ENCODE results near the gene ZFYVE1. TPM values are rescaled to one million over a fixed set of nuclear protein-coding genes. Genes with fewer than 3 reads are reported as not detected.

The ZFYVE1 gene
- total and polyA plus RNA-seq, 2 of the 13 experiments (the other 11 are each of a cell fraction or from before 2014, with no cell fraction given) = 2.6 to 5.3 TPM

DNA sequence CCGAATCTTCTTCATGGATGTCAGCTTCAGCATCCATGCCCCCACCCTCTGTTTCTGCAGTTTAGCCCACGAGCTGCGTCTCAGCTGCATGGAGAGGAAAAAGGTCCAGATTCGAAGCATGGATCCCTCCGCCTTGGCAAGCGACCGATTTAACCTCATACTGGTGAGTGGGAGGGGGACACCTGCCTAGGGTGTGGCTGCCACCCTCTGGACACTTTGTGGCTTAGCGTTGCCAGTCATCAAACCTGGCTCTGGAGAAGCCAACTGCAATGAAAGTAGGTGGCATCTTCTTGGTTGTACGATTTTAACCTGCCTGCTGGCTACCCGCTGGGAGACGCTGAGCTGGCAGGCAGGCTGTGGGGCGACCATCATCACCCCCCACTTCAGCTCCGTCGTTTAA is 84.0 kb downstream of the ZFYVE1 start (continued):
- TF ChIP-seq, protein P1, sequence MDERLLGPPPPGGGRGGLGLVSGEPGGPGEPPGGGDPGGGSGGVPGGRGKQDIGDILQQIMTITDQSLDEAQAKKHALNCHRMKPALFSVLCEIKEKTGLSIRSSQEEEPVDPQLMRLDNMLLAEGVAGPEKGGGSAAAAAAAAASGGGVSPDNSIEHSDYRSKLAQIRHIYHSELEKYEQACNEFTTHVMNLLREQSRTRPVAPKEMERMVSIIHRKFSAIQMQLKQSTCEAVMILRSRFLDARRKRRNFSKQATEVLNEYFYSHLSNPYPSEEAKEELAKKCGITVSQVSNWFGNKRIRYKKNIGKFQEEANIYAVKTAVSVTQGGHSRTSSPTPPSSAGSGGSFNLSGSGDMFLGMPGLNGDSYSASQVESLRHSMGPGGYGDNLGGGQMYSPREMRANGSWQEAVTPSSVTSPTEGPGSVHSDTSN (CRISPR knock-in tag; IDR thresholded peaks at IDR 0.05) = no peak

DNA sequence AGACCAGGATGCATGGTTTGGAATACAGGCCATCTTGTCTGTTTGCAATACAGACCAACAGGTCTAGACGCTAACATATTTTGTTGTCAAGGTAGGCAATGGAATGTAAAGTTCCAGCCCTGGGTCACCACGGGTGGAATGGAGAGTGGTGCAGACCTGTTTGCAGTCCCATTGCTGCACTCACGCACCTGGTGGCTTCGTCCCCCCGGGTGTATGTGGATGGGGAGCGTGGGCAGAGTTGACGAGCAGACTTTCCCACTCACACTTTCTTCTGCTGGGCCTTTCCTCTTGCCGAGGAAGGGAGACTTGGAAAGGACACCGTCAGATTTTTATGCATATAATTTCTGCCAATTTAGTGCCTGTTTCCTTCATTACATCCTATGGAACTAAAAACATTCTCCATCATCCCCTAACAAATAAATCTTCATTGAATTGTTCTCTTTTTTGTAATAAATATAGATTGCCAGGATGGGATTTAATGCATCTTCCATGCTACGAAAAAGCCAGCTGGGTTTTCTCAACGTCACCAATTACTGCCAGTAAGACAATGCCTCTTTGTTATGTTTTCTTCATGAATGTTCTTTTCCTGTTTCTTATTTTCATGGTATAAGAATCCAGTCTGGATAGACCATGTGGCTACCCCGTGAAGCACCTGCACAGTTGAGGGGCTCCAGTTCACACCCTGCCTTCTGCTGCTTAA is 85.5 kb downstream of the ZFYVE1 start:
- DNase-seq (ENCODE audit: low spot score) = no peak
- intact Hi-C loops (cut with micrococcal nuclease; ENCODE audit: unreplicated experiment) = no loop called here
- Histone ChIP-seq H3K79me2 (ENCODE audit: insufficient read depth, low read length) (no peaks in the 10 kb centered on the region), H2AFZ (ENCODE audit: low read length) (no peak overlapping the region), H3K27ac (ENCODE audit: extremely low read length, insufficient read depth, low read length) (no peak overlapping the region), H3K9ac (ENCODE audit: insufficient read depth, low read depth, low read length) (no peak overlapping the region), H3K4me3 (replicated peaks in 1 of 3; ENCODE audit: insufficient read depth in 1 of 3, low read depth in 2 of 3, low read length in 3 of 3) (no peak overlapping the region), H3K27me3 (ENCODE audit: control insufficient read depth in 1 of 2, insufficient read depth in 2 of 2, low read length in 2 of 2) (no peaks in the 10 kb centered on the region), H3K9me3 (ENCODE audit: low read length) (no peaks in the 10 kb centered on the region), H3K4me2 (ENCODE audit: low read depth, low read length) (no peak overlapping the region), H4K20me1 (ENCODE audit: insufficient read depth, low read length) (peaks cover 3% of the 10 kb centered on the region; the same call in 1 of the 2 replicates), H3K36me3 (replicated peaks in 1 of 2; ENCODE audit: control insufficient read depth in 1 of 2, insufficient read depth in 2 of 2, low read length in 2 of 2) (peaks cover 23 to 67% of the 10 kb centered on the region in 2 experiments; a peak in 4 of 5 replicates), H3K4me1 (ENCODE audit: insufficient read depth, low read length) (no peaks in the 10 kb centered on the region)
- FAIRE-seq = no peak
- ATAC-seq = no peak
- POLR2A ChIA-PET = no interaction called here
- 92% methylated on average over 12 of the region's 12 CpGs for WGBS (ENCODE audit: low lambda C conversion rate)
- in situ Hi-C loops (cut with HindIII; ENCODE audit: extremely low pct_ligation_motif_present, low pct_unique_long_range_greater_than_20kb) = no loop called here
- no TSS peak for BruUV-seq (replicated peaks)
- CTCF ChIA-PET (ENCODE audit: low intra/inter-chr PET ratio, low total read pairs) = no interaction called here
- no peak for TF ChIP-seq HMG20A (CRISPR knock-in tag; IDR thresholded peaks at IDR 0.05; ENCODE audit: borderline replicate concordance)
- no peak for TF ChIP-seq ZNF496 (CRISPR knock-in tag; IDR thresholded peaks at IDR 0.05; ENCODE audit: insufficient replicate concordance)
- TF ChIP-seq ATF1 (CRISPR knock-in tag; IDR thresholded peaks at IDR 0.05) = no peak
- TF ChIP-seq FOSL2 (CRISPR knock-in tag; IDR thresholded peaks at IDR 0.05) = no peak
- TF ChIP-seq RBM22 (optimal IDR thresholded peaks at IDR 0.05; ENCODE audit: low read length) = no peak
- TF ChIP-seq ZSCAN5A (CRISPR knock-in tag; IDR thresholded peaks at IDR 0.05; ENCODE audit: borderline replicate concordance) = no peak
- no peak for TF ChIP-seq PHB2 (IDR thresholded peaks at IDR 0.05; ENCODE audit: partially characterized antibody)
- no peak for TF ChIP-seq SNAPC2 (CRISPR knock-in tag; IDR thresholded peaks at IDR 0.05)
- TF ChIP-seq SIX4 (CRISPR knock-in tag; IDR thresholded peaks at IDR 0.05) = no peak
- TF ChIP-seq JUN (CRISPR knock-in tag; IDR thresholded peaks at IDR 0.05) = no peak

All from HepG2 (cell line).